DOHH2 (cell line): ENCODE data around the gene NLGN1.

ENCODE experiments used
- H3F3A ChIP-seq: fragments of 200-600 bp; sonication (generic), shearing (Covaris generic); 2 replicates; pipeline ENCODE4 v1.6.0; 2016; ENCODE audit warnings: antibody characterized with exemption, mild to moderate bottlenecking; ENCODE audit not compliant: control insufficient read depth, insufficient read depth
- H3K27ac ChIP-seq: fragments of 200-600 bp; sonication (generic); 2 replicates; pipeline ENCODE4 v1.5.1; 2014; ENCODE audit warnings: low read depth, mild to moderate bottlenecking, low read length, moderate library complexity
- H3K27me3 ChIP-seq: fragments of 200-600 bp; sonication (generic); 2 replicates; pipeline ENCODE4 v1.6.1; 2014; ENCODE audit warnings: mild to moderate bottlenecking, low read length, mixed read lengths; ENCODE audit not compliant: control insufficient read depth
- H3K36me3 ChIP-seq: fragments of 200-600 bp; sonication (generic); 2 replicates; pipeline ENCODE4 v1.6.1; 2014; ENCODE audit warnings: mild to moderate bottlenecking, low read length, moderate library complexity, mixed read lengths; ENCODE audit not compliant: control insufficient read depth
- H3K4me1 ChIP-seq: fragments of 200-600 bp; sonication (generic); 2 replicates; pipeline ENCODE4 v1.6.1; 2014; ENCODE audit warnings: mild to moderate bottlenecking, low read length, mixed read lengths; ENCODE audit not compliant: control insufficient read depth
- H3K4me2 ChIP-seq: fragments of 200-600 bp; sonication (generic); 2 replicates; pipeline ENCODE4 v1.6.0; 2014; ENCODE audit warnings: mild to moderate bottlenecking, low read length, moderate library complexity
- H3K4me3 ChIP-seq: fragments of 200-600 bp; sonication (generic); 2 replicates; pipeline ENCODE4 v1.5.1; 2014; ENCODE audit warnings: mild to moderate bottlenecking, low read length, mixed read lengths
- H3K79me2 ChIP-seq: fragments of 200-600 bp; sonication (generic); 2 replicates; pipeline ENCODE4 v1.6.1; 2014; ENCODE audit warnings: mild to moderate bottlenecking, low read length, mixed read lengths; ENCODE audit not compliant: control insufficient read depth
- H3K9me2 ChIP-seq: fragments of 200-600 bp; sonication (generic); replicated peaks from 2 replicates; pipeline ENCODE4 v1.6.1; 2014; ENCODE audit warnings: mild to moderate bottlenecking, low read length, mixed read lengths; ENCODE audit not compliant: control insufficient read depth
- H3K9me3 ChIP-seq: fragments of 200-600 bp; sonication (generic); 2 replicates; pipeline ENCODE4 v1.6.1; 2014; ENCODE audit warnings: antibody characterized with exemption, low read length, mixed read lengths; ENCODE audit not compliant: control insufficient read depth, insufficient read depth
- H4K20me1 ChIP-seq: fragments of 200-600 bp; sonication (generic); 2 replicates; pipeline ENCODE4 v1.6.0; 2014; ENCODE audit warnings: low read depth, mild to moderate bottlenecking, antibody characterized with exemption, low read length, moderate library complexity; ENCODE audit not compliant: control insufficient read depth, insufficient read depth
- CTCF ChIP-seq: fragments of 200-600 bp; sonication (generic); IDR thresholded peaks from one replicate; pipeline ENCODE4 v1.5.1; 2014; ENCODE audit warnings: antibody characterized with exemption, mild to moderate bottlenecking, low read depth, low read length; ENCODE audit not compliant: poor library complexity, severe bottlenecking
- EZH2phosphoT487 ChIP-seq: fragments of 200-600 bp; sonication (generic); IDR thresholded peaks from 2 replicates; pipeline ENCODE4 v1.6.1; 2017; ENCODE audit warnings: borderline replicate concordance, mild to moderate bottlenecking, antibody characterized with exemption, low read length, moderate library complexity, mixed read lengths

The NLGN1 gene

GRCh38 chr3:173584838-173585831 lies 187.6 kb downstream of the NLGN1 start:
- H3K36me3 ChIP-seq = no peaks in the 10 kb centered on the region
- no peaks in the 10 kb centered on the region for H3K79me2 ChIP-seq
- H3K4me3 ChIP-seq = no peak overlapping the region
- H3K4me2 ChIP-seq = no peak overlapping the region
- TF ChIP-seq EZH2phosphoT487 (no peak), CTCF (no peak)
- no peaks in the 10 kb centered on the region for H3F3A ChIP-seq
- no peaks in the 10 kb centered on the region for H4K20me1 ChIP-seq
- no peaks in the 10 kb centered on the region for H3K9me2 ChIP-seq
- H3K27me3 ChIP-seq = no peaks in the 10 kb centered on the region
- H3K27ac ChIP-seq = no peak overlapping the region
- H3K4me1 ChIP-seq = no peaks in the 10 kb centered on the region
- H3K9me3 ChIP-seq = no peaks in the 10 kb centered on the region

GRCh38 chr3:173586166-173586565 lies 188.6 kb downstream of the NLGN1 start:
- no peak overlapping the region for H3K4me3 ChIP-seq
- H3K4me1 ChIP-seq = no peaks in the 10 kb centered on the region
- no peak overlapping the region for H3K4me2 ChIP-seq
- no peaks in the 10 kb centered on the region for H3K9me3 ChIP-seq
- H3K36me3 ChIP-seq = no peaks in the 10 kb centered on the region
- no peaks in the 10 kb centered on the region for H4K20me1 ChIP-seq
- no peak overlapping the region for H3K27ac ChIP-seq
- no peak for TF ChIP-seq CTCF
- TF ChIP-seq EZH2phosphoT487 = no peak
- H3K79me2 ChIP-seq = no peaks in the 10 kb centered on the region
- H3K27me3 ChIP-seq = no peaks in the 10 kb centered on the region
- H3K9me2 ChIP-seq = no peaks in the 10 kb centered on the region
- H3F3A ChIP-seq = no peaks in the 10 kb centered on the region

- no peaks in the 10 kb centered on the region for H3K27me3 ChIP-seq
- H3K79me2 ChIP-seq = no peaks in the 10 kb centered on the region
- no peaks in the 10 kb centered on the region for H3K9me2 ChIP-seq
- no peak overlapping the region for H3K4me3 ChIP-seq
- H3K27ac ChIP-seq = no peak overlapping the region
- H3K4me2 ChIP-seq = no peak overlapping the region
- H4K20me1 ChIP-seq = no peaks in the 10 kb centered on the region
- H3K36me3 ChIP-seq = no peaks in the 10 kb centered on the region
- no peaks in the 10 kb centered on the region for H3K4me1 ChIP-seq
- no peaks in the 10 kb centered on the region for H3K9me3 ChIP-seq
- H3F3A ChIP-seq = no peaks in the 10 kb centered on the region
- TF ChIP-seq CTCF (no peak), EZH2phosphoT487 (no peak)
Measured at GRCh38 chr3:173587055-173587454, 189.5 kb downstream of the NLGN1 start.
